GM21367 (cell line): ENCODE results near the gene ARSG.

ENCODE experiments used
- ATAC-seq: cut with Tn5 transposase; IDR thresholded peaks from one replicate; pipeline ENCODE4 v1.9.1; 2021; ENCODE audit not compliant: unreplicated experiment

The ARSG gene

GRCh38 chr17:68424203-68424602, 132.9 kb downstream of the ARSG start:
- ATAC-seq: no peak

GRCh38 chr17:68424861-68425260, 133.6 kb downstream of the ARSG start:
- ATAC-seq: no peak

- no peak for ATAC-seq
These were observed 134.7 kb downstream of the ARSG start for GRCh38 chr17:68425979-68426378.

GRCh38 chr17:68427575-68427974, 136.3 kb downstream of the ARSG start:
- no peak for ATAC-seq

GRCh38 chr17:68428498-68429172, 137.3 kb downstream of the ARSG start:
- ATAC-seq: no peak

GRCh38 chr17:68429881-68430280, 138.6 kb downstream of the ARSG start:
- ATAC-seq: no peak

GRCh38 chr17:68431045-68431608, 139.8 kb downstream of the ARSG start:
- no peak for ATAC-seq

- no peak for ATAC-seq
These were observed 140.4 kb downstream of the ARSG start for GRCh38 chr17:68431661-68432071.

GRCh38 chr17:68432086-68432864, 141.0 kb downstream of the ARSG start:
- no peak for ATAC-seq

- no peak for ATAC-seq
These were observed 141.9 kb downstream of the ARSG start for GRCh38 chr17:68433211-68433610.

- no peak for ATAC-seq
These were observed 142.7 kb downstream of the ARSG start for GRCh38 chr17:68433911-68434508.

- ATAC-seq: no peak
These were observed 144.1 kb downstream of the ARSG start for GRCh38 chr17:68435361-68435760.

- ATAC-seq: no peak
These were observed 144.9 kb downstream of the ARSG start for GRCh38 chr17:68435876-68436842.

- peak; percentile 53 for ATAC-seq
These were observed 146.9 kb downstream of the ARSG start for GRCh38 chr17:68437979-68438822.

- no peak for ATAC-seq
These were observed 148.5 kb downstream of the ARSG start for GRCh38 chr17:68439656-68440290.

GRCh38 chr17:68440526-68440925, 149.2 kb downstream of the ARSG start:
- no peak for ATAC-seq

GRCh38 chr17:68441070-68441770, 149.9 kb downstream of the ARSG start:
- ATAC-seq: no peak

GRCh38 chr17:68443972-68444464, 152.7 kb downstream of the ARSG start:
- no peak for ATAC-seq
